ENCODE results near the gene ATP6V0A1. TPM values are rescaled to one million over a fixed set of nuclear protein-coding genes. Genes with fewer than 3 reads are reported as not detected.

ATP6V0A1 gene
- total and polyA plus RNA-seq, 2 donors (not counting 3 experiments of a cell fraction or from before 2014, with no cell fraction given) = 37.3 to 49.2 TPM

DNA sequence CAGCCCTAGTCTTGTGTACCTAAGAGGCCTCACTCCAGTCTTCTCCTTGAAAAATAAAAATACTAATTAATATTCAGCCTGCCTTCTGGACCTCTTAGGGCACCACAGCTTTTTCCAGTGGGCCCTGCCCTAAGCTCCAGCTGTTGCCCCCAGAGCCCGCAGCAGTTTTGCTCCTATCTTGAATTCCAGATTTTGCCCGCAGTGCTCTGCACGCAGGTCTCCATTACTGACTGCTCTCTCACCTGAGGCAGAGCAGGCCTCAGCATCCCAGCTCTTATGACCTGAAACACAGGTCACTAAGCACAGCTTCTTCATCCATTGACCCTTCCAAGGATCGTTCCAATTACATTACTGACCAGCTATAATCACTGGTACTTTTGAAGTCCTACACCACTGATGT, 49.0 kb downstream of the ATP6V0A1 start:
- no peak overlapping the region for H3K27ac ChIP-seq (ENCODE audit: insufficient read depth, low read depth, low read length)
- no peaks in the 10 kb centered on the region for H3K27me3 ChIP-seq (ENCODE audit: control insufficient read depth in 2 of 2, insufficient read depth in 2 of 2, low read length in 2 of 2)
- no peaks in the 10 kb centered on the region for H3K79me2 ChIP-seq (ENCODE audit: control insufficient read depth, insufficient read depth, low read length)
- H4K20me1 ChIP-seq (replicated peaks; ENCODE audit: control insufficient read depth, extremely low read depth, insufficient read depth, low read length) = no peaks in the 10 kb centered on the region
- H2AFZ ChIP-seq (ENCODE audit: low read depth, low read length) = no peak overlapping the region
- no peak overlapping the region for H3K4me2 ChIP-seq (ENCODE audit: insufficient read depth, low read length)
- DNase-seq (ENCODE audit: low read depth, low spot score) = no peak
- intact Hi-C loops (cut with micrococcal nuclease) (no loop called here), dilution Hi-C loops (cut with MboI; ENCODE audit: extremely low pct_ligation_motif_present, low sequenced_read_pairs) (loop anchor here (25.0 kb wide), 1 partner anchor 170 kb away; no protein-coding TSS in a partner anchor)
- ChIA-PET CTCF (interaction anchor here (1.0 to 5.8 kb wide), 10 partner anchors 10 to 285 kb away, joined by 3 to 46 read pairs (median 4); no protein-coding TSS in a partner anchor), POLR2A (no interaction called here)
- no peaks in the 10 kb centered on the region for H3K9me1 ChIP-seq (replicated peaks; ENCODE audit: control insufficient read depth, extremely low read depth, insufficient read depth, low read length)
- no peaks in the 10 kb centered on the region for H3K9me3 ChIP-seq (replicated peaks; ENCODE audit: control insufficient read depth, insufficient read depth, low read length)
- TF ChIP-seq MAX (IDR thresholded peaks at IDR 0.05; ENCODE audit: insufficient read depth, insufficient read length) = no peak
- TF ChIP-seq FOS (IDR thresholded peaks at IDR 0.05; ENCODE audit: borderline replicate concordance, insufficient read depth, low read length) = no peak
- no peak for TF ChIP-seq GATA2 (IDR thresholded peaks at IDR 0.05; ENCODE audit: insufficient read depth, insufficient read length, low read depth, low read length)
- TF ChIP-seq POLR2AphosphoS5 (IDR thresholded peaks at IDR 0.05; ENCODE audit: insufficient read depth, low read depth, low read length) = no peak
- TF ChIP-seq JUN (IDR thresholded peaks at IDR 0.05; ENCODE audit: borderline replicate concordance, insufficient read depth, insufficient read length, low read depth) = no peak
- TF ChIP-seq EZH2 (IDR thresholded peaks at IDR 0.05; ENCODE audit: borderline replicate concordance, low read depth, low read length, severe bottlenecking) = no peak
- no peak for TF ChIP-seq CTCF (IDR thresholded peaks at IDR 0.05; ENCODE audit: extremely low read depth in 1 of 2, insufficient read depth in 1 of 2, low read depth in 1 of 2, low read length in 2 of 2)
- no peak for TF ChIP-seq MYC (IDR thresholded peaks at IDR 0.05; ENCODE audit: low read depth, low read length)
- no peak for TF ChIP-seq POLR2A (IDR thresholded peaks at IDR 0.05; ENCODE audit: low read depth, low read length)
- no peak for FAIRE-seq
- H3K4me3 ChIP-seq (replicated peaks in 1 of 3; ENCODE audit: insufficient read depth in 1 of 3, low read depth in 1 of 3, low read length in 3 of 3) = no peak overlapping the region
- no peak overlapping the region for H3K9ac ChIP-seq (replicated peaks; ENCODE audit: extremely low read depth, insufficient read depth, low read length)
- H3K36me3 ChIP-seq (ENCODE audit: control insufficient read depth in 2 of 2, extremely low read depth in 1 of 2, insufficient read depth in 2 of 2, low read length in 2 of 2) = peaks cover 0 to 4% of the 10 kb centered on the region in 2 experiments
- H3K4me1 ChIP-seq (ENCODE audit: control insufficient read depth, extremely low read depth, insufficient read depth, low read length) = peaks cover 11% of the 10 kb centered on the region
- no TSS peak for BruUV-seq (replicated peaks)

All from endothelial cell of umbilical vein (primary cell).